Left ventricle myocardium inferior (tissue), 1 donor: ENCODE measurements around the gene ADCY7. TPM values are rescaled to one million over a fixed set of nuclear protein-coding genes. Genes with fewer than 3 reads are reported as not detected.

Experiments used
- DNase-seq: peaks from one replicate; pipeline ENCODE4 v3.0.0-alpha.2; 2020
- H3K27ac ChIP-seq: fragments of 200-600 bp; replicated peaks from 2 replicates; pipeline ENCODE4 v1.8.0; 2021
- H3K27me3 ChIP-seq: fragments of 200-600 bp; 2 replicates; pipeline ENCODE4 v1.8.0; 2021; ENCODE audit warnings: low read depth
- H3K36me3 ChIP-seq: fragments of 200-600 bp; 2 replicates; pipeline ENCODE4 v1.8.0; 2021
- H3K4me1 ChIP-seq: fragments of 200-600 bp; 2 replicates; pipeline ENCODE4 v1.8.0; 2021
- H3K4me3 ChIP-seq: fragments of 200-600 bp; 2 replicates; pipeline ENCODE4 v1.8.0; 2021; ENCODE audit warnings: mild to moderate bottlenecking, moderate library complexity
- H3K9me3 ChIP-seq: fragments of 200-600 bp; replicated peaks from 2 replicates; pipeline ENCODE4 v1.8.0; 2021
- CTCF ChIP-seq: fragments of 200-600 bp; IDR thresholded peaks from 2 replicates; pipeline ENCODE4 v1.8.0; 2021; ENCODE audit warnings: antibody characterized with exemption, mild to moderate bottlenecking, borderline replicate concordance
- intact Hi-C: fragments of 100-400 bp; cut with micrococcal nuclease; formaldehyde crosslinking; loops from one replicate; pipeline ENCODE4 v1.11.0; 2022
- total RNA-seq: library from RNA; stranded (reverse); fragmentation: NEBNext Ultra II Directional; extraction: Animal tissue kit (Norgen Biotek cat#: 25700); gene quantifications from one replicate; pipeline ENCODE4 v1.2.1, GENCODE V29; 2021
- donor health status: DM: no; HTN: yes; CAD: no; lungs with severe emphysema.

The ADCY7 gene
- total RNA-seq, 1 donor from 2014 or later, result 9.7 TPM

- TF ChIP-seq CTCF, result no peak
- Histone ChIP-seq H3K27ac (no peak overlapping the region), H3K9me3 (no peaks in the 10 kb centered on the region), H3K27me3 (no peaks in the 10 kb centered on the region), H3K4me1 (peaks cover 10% of the 10 kb centered on the region), H3K36me3 (no peaks in the 10 kb centered on the region), H3K4me3 (no peak overlapping the region)
- intact Hi-C loops, result no loop called here
- no peak for DNase-seq
Observed at GRCh38 chr16:50296807-50297206, 30.5 kb downstream of the ADCY7 start.

GRCh38 chr16:50297301-50298074 is 31.1 kb downstream of the ADCY7 start:
- H3K27ac ChIP-seq, result no peak overlapping the region
- no peaks in the 10 kb centered on the region for H3K27me3 ChIP-seq
- no peak for DNase-seq
- H3K4me1 ChIP-seq, result peaks cover 10% of the 10 kb centered on the region
- H3K4me3 ChIP-seq, result no peak overlapping the region
- no peak for TF ChIP-seq CTCF
- intact Hi-C loops, result no loop called here
- H3K9me3 ChIP-seq, result no peaks in the 10 kb centered on the region
- no peaks in the 10 kb centered on the region for H3K36me3 ChIP-seq

- Histone ChIP-seq H3K4me3 (no peak overlapping the region), H3K36me3 (no peaks in the 10 kb centered on the region), H3K27ac (no peak overlapping the region), H3K4me1 (peaks cover 10% of the 10 kb centered on the region), H3K9me3 (no peaks in the 10 kb centered on the region), H3K27me3 (no peaks in the 10 kb centered on the region)
- no peak for TF ChIP-seq CTCF
- intact Hi-C loops, result no loop called here
- DNase-seq, result no peak
Observed at GRCh38 chr16:50298075-50298460, 31.7 kb downstream of the ADCY7 start.

- Histone ChIP-seq H3K27me3 (no peaks in the 10 kb centered on the region), H3K36me3 (no peaks in the 10 kb centered on the region), H3K27ac (no peak overlapping the region), H3K4me3 (no peak overlapping the region), H3K9me3 (no peaks in the 10 kb centered on the region), H3K4me1 (peaks cover 10% of the 10 kb centered on the region)
- intact Hi-C loops, result no loop called here
- DNase-seq, result no peak
- TF ChIP-seq CTCF, result no peak
Observed at GRCh38 chr16:50298591-50299507, 32.5 kb downstream of the ADCY7 start.

GRCh38 chr16:50299508-50300105 is 33.3 kb downstream of the ADCY7 start:
- no peak for DNase-seq
- H3K4me1 ChIP-seq, result peaks cover 10% of the 10 kb centered on the region

More at GRCh38 chr16:50299508-50300105, 33.3 kb downstream of the ADCY7 start:
- TF ChIP-seq CTCF, result no peak
- Histone ChIP-seq H3K27ac (no peak overlapping the region), H3K36me3 (no peaks in the 10 kb centered on the region), H3K27me3 (no peaks in the 10 kb centered on the region), H3K9me3 (no peaks in the 10 kb centered on the region), H3K4me3 (no peak overlapping the region)
- intact Hi-C loops, result no loop called here
